BLaER1 treated with 17β-estradiol and CSF1 and Interleukin-3, amounts not matched to agents 10 nM and 100 nM (cell line): ENCODE measurements around the gene NCK2.
A peak's percentile ranks its signal among the peaks of the same experiment; 100 is the strongest.
"Not testable (repeated sequence)": the region's sequence is repeated elsewhere in the genome, so short reads cannot be mapped to it uniquely, and the experiment has no call there.

Experiments used
- H3K27ac ChIP-seq, 11 experiments: shearing (Covaris generic); formaldehyde crosslinking; 2 replicates each; pipeline ENCODE4 v1.8.1; 2022
- H3K27me3 ChIP-seq, 11 experiments: shearing (Covaris generic); formaldehyde crosslinking; 2 replicates each; pipeline ENCODE4 v1.8.1; 2022
- H3K36me3 ChIP-seq, 11 experiments: shearing (Covaris generic); formaldehyde crosslinking; 2 replicates each; pipeline ENCODE4 v1.8.1; 2022
- H3K4me1 ChIP-seq, 10 experiments: shearing (Covaris generic); formaldehyde crosslinking; 2 replicates each; pipeline ENCODE4 v1.8.1; 2022
- H3K4me2 ChIP-seq, 11 experiments: shearing (Covaris generic); formaldehyde crosslinking; 2 replicates each; pipeline ENCODE4 v1.8.1; 2022
- H3K4me3 ChIP-seq, 10 experiments: shearing (Covaris generic); formaldehyde crosslinking; 2 replicates each; pipeline ENCODE4 v1.8.1; 2022
- H3K9ac ChIP-seq, 11 experiments: shearing (Covaris generic); formaldehyde crosslinking; 2 replicates each; pipeline ENCODE4 v1.8.1; 2022
- H3K9me3 ChIP-seq, 11 experiments: shearing (Covaris generic); formaldehyde crosslinking; replicated peaks in 1 of 11; 2 replicates each; pipeline ENCODE4 v1.8.1; 2022
- H4K20me1 ChIP-seq, 11 experiments: shearing (Covaris generic); formaldehyde crosslinking; 2 replicates each; pipeline ENCODE4 v1.8.1; 2022
- Cebpa-rat ChIP-seq, 11 experiments: shearing (Covaris generic); IDR thresholded peaks; 2 replicates each; pipeline ENCODE4 v1.8.1; 2022

Gene NCK2

GRCh38 chr2:105755895-105756294, 11.2 kb downstream of the NCK2 start:
- Histone ChIP-seq H3K9ac (peak overlapping the region; percentile 12 to 61 (median 48); a peak in 16 of 22 replicates), H3K4me3 (no peak overlapping the region), H4K20me1 (peaks cover 32 to 93% (median 65%) of the 10 kb centered on the region in 11 experiments; a peak in 21 of 22 replicates), H3K36me3 (peaks cover 0 to 67% (median 49%) of the 10 kb centered on the region in 11 experiments; a peak in 18 of 22 replicates), H3K27ac (peak overlapping the region; percentile 8 to 82 (median 68); a peak in 21 of 22 replicates), H3K9me3 (peaks cover 0 to 8% (median 0%) of the 10 kb centered on the region in 11 experiments; a peak in 7 of 22 replicates), H3K27me3 (no peaks in the 10 kb centered on the region), H3K4me1 (peaks cover 49 to 80% (median 59%) of the 10 kb centered on the region in 10 experiments), H3K4me2 (peak overlapping the region; percentile 63 to 89 (median 82))
- TF ChIP-seq Cebpa-rat (IDR thresholded peaks at IDR 0.05) = no peak

- Histone ChIP-seq H3K4me2 (peak overlapping the region; percentile 12 to 89 (median 81); a peak in 18 of 22 replicates), H3K9me3 (peaks cover 0 to 2% (median 0%) of the 10 kb centered on the region in 11 experiments; a peak in 5 of 22 replicates), H3K27ac (peak overlapping the region in 7 of 11 experiments; percentile 61 to 82 (median 74); a peak in 14 of 22 replicates), H3K27me3 (no peaks in the 10 kb centered on the region), H4K20me1 (peaks cover 32 to 93% (median 65%) of the 10 kb centered on the region in 11 experiments; a peak in 21 of 22 replicates), H3K9ac (no peak overlapping the region), H3K4me3 (no peak overlapping the region), H3K36me3 (peaks cover 0 to 62% (median 43%) of the 10 kb centered on the region in 11 experiments; a peak in 18 of 22 replicates), H3K4me1 (peaks cover 49 to 80% (median 61%) of the 10 kb centered on the region in 10 experiments)
- TF ChIP-seq Cebpa-rat (IDR thresholded peaks at IDR 0.05) = no peak
These were observed 11.7 kb downstream of the NCK2 start for GRCh38 chr2:105756435-105756834.

GRCh38 chr2:105756865-105757264, 12.2 kb downstream of the NCK2 start:
- Histone ChIP-seq H3K4me1 (peaks cover 49 to 80% (median 64%) of the 10 kb centered on the region in 10 experiments), H3K4me2 (peak overlapping the region in 10 of 11 experiments; percentile 12 to 89 (median 80); a peak in 14 of 22 replicates), H4K20me1 (peaks cover 35 to 93% (median 65%) of the 10 kb centered on the region in 11 experiments; a peak in 21 of 22 replicates), H3K36me3 (peaks cover 0 to 58% (median 39%) of the 10 kb centered on the region in 11 experiments; a peak in 18 of 22 replicates), H3K27ac (peak overlapping the region in 6 of 11 experiments; percentile 5 to 82 (median 71); a peak in 11 of 22 replicates)
- H3K27me3 ChIP-seq, H3K4me3 ChIP-seq, H3K9ac ChIP-seq, H3K9me3 ChIP-seq: not testable (repeated sequence)

GRCh38 chr2:105757433-105757832, 12.7 kb downstream of the NCK2 start:
- H3K27ac ChIP-seq = peak overlapping the region in 3 of 11 experiments; percentile 12 to 39 (median 24); a peak in 4 of 22 replicates
- H3K9me3 ChIP-seq = no peaks in the 10 kb centered on the region; a peak in 1 of 22 replicates
- peak overlapping the region in 3 of 11 experiments; percentile 15 to 80 (median 19); a peak in 4 of 22 replicates for H3K4me2 ChIP-seq
- peaks cover 41 to 96% (median 69%) of the 10 kb centered on the region in 11 experiments; a peak in 21 of 22 replicates for H4K20me1 ChIP-seq
- no peak overlapping the region for H3K9ac ChIP-seq
- TF ChIP-seq Cebpa-rat (IDR thresholded peaks at IDR 0.05) = no peak
- H3K4me1 ChIP-seq = peaks cover 54 to 81% (median 70%) of the 10 kb centered on the region in 10 experiments
- peaks cover 0 to 56% (median 40%) of the 10 kb centered on the region in 11 experiments; a peak in 17 of 22 replicates for H3K36me3 ChIP-seq
- H3K4me3 ChIP-seq = no peak overlapping the region
- H3K27me3 ChIP-seq = no peaks in the 10 kb centered on the region

- peak overlapping the region in 2 of 11 experiments; percentile 27 to 57; a peak in 1 of 22 replicates for H3K27ac ChIP-seq
- no peak for TF ChIP-seq Cebpa-rat (IDR thresholded peaks at IDR 0.05)
- peaks cover 6 to 61% (median 49%) of the 10 kb centered on the region in 11 experiments; a peak in 21 of 22 replicates for H3K36me3 ChIP-seq
- H3K9me3 ChIP-seq = no peaks in the 10 kb centered on the region
- no peak overlapping the region for H3K4me3 ChIP-seq
- H3K4me1 ChIP-seq = peaks cover 31 to 67% (median 51%) of the 10 kb centered on the region in 10 experiments
- H3K9ac ChIP-seq = no peak overlapping the region
- H4K20me1 ChIP-seq = peaks cover 66 to 99% (median 86%) of the 10 kb centered on the region in 11 experiments; a peak in 21 of 22 replicates
- H3K4me2 ChIP-seq = peak overlapping the region in 3 of 11 experiments; percentile 47 to 55 (median 53); a peak in 4 of 22 replicates
- H3K27me3 ChIP-seq = no peaks in the 10 kb centered on the region
These were observed 15.5 kb downstream of the NCK2 start for GRCh38 chr2:105760191-105760590.

GRCh38 chr2:105760639-105761337, 16.1 kb downstream of the NCK2 start:
- Histone ChIP-seq H3K27me3 (no peaks in the 10 kb centered on the region), H3K4me2 (peak overlapping the region in 8 of 11 experiments; percentile 2 to 55 (median 30); a peak in 9 of 22 replicates), H3K27ac (peak overlapping the region in 6 of 11 experiments; percentile 27 to 57 (median 39); a peak in 6 of 22 replicates), H3K9me3 (no peaks in the 10 kb centered on the region; a peak in 1 of 22 replicates), H4K20me1 (peaks cover 71 to 100% (median 92%) of the 10 kb centered on the region in 11 experiments; a peak in 21 of 22 replicates), H3K4me3 (no peak overlapping the region), H3K9ac (0 out of 22 replicates have a peak overlapping the region, but pooled peaks of 1 of the 11 experiments have one; percentile 2), H3K4me1 (peaks cover 25 to 61% (median 45%) of the 10 kb centered on the region in 10 experiments), H3K36me3 (peaks cover 12 to 67% (median 53%) of the 10 kb centered on the region in 11 experiments)
- no peak for TF ChIP-seq Cebpa-rat (IDR thresholded peaks at IDR 0.05)

GRCh38 chr2:105761931-105762515, 17.3 kb downstream of the NCK2 start:
- Histone ChIP-seq H3K9me3 (peaks cover 0 to 3% (median 0%) of the 10 kb centered on the region in 11 experiments; a peak in 7 of 22 replicates), H3K27me3 (no peaks in the 10 kb centered on the region), H3K4me1 (peaks cover 16 to 55% (median 38%) of the 10 kb centered on the region in 10 experiments), H3K4me2 (peak overlapping the region in 10 of 11 experiments; percentile 0 to 55 (median 24); a peak in 12 of 22 replicates), H4K20me1 (peaks cover 76 to 100% (median 96%) of the 10 kb centered on the region in 11 experiments; a peak in 21 of 22 replicates), H3K27ac (peak overlapping the region in 6 of 11 experiments; percentile 2 to 57 (median 25); a peak in 8 of 22 replicates), H3K9ac (peak overlapping the region in 2 of 11 experiments; percentile 24 to 32; a peak in 3 of 22 replicates), H3K4me3 (no peak overlapping the region), H3K36me3 (peaks cover 22 to 72% (median 64%) of the 10 kb centered on the region in 11 experiments)
- no peak for TF ChIP-seq Cebpa-rat (IDR thresholded peaks at IDR 0.05)

- H3K9ac ChIP-seq = no peak overlapping the region; a peak in 2 of 22 replicates
- no peak overlapping the region for H3K4me3 ChIP-seq
- H4K20me1 ChIP-seq = peaks cover 68 to 100% (median 97%) of the 10 kb centered on the region in 11 experiments; a peak in 21 of 22 replicates
- H3K27me3 ChIP-seq = no peaks in the 10 kb centered on the region
- H3K36me3 ChIP-seq = peaks cover 29 to 82% (median 65%) of the 10 kb centered on the region in 11 experiments
- H3K4me2 ChIP-seq = 0 out of 22 replicates have a peak overlapping the region, but pooled peaks of 1 of the 11 experiments have one; percentile 55
- TF ChIP-seq Cebpa-rat (IDR thresholded peaks at IDR 0.05) = no peak
- peaks cover 17 to 57% (median 44%) of the 10 kb centered on the region in 10 experiments for H3K4me1 ChIP-seq
- peaks cover 0 to 14% (median 7%) of the 10 kb centered on the region in 11 experiments; a peak in 13 of 22 replicates for H3K9me3 ChIP-seq
- peak overlapping the region in 1 of 11 experiments; percentile 28; a peak in 3 of 22 replicates for H3K27ac ChIP-seq
These were observed 18.4 kb downstream of the NCK2 start for GRCh38 chr2:105763076-105763475.
